ENCODE data around the gene RFXANK. TPM values are rescaled to one million over a fixed set of nuclear protein-coding genes. Genes with fewer than 3 reads are reported as not detected.

Gene RFXANK
- total RNA-seq, 2 experiments from 2014 or later = 105 to 114 TPM

DNA sequence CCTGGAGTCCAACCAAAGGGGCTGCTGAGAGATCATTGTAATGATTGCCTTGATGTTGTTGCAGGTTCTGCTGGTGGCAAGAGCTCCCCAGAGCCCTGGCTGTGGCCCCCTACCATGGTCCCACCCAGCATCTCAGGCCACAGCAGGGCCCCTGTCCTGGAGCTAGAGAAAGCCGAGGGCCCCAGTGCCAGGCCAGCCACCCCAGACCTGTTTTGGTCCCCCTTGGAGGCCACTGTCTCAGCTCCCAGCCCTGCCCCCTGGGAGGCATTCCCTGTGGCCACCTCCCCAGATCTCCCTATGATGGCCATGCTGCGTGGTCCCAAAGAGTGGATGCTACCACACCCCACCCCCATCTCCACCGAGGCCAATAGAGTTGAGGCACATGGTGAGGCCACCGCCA is 35.2 kb downstream of the RFXANK start:
- H3K4me2 ChIP-seq (ENCODE audit: low read length) = no peak overlapping the region
- TF ChIP-seq EZH2phosphoT487 (IDR thresholded peaks at IDR 0.05; ENCODE audit: borderline replicate concordance, low read depth, low read length) = no peak
- TF ChIP-seq, protein P1, sequence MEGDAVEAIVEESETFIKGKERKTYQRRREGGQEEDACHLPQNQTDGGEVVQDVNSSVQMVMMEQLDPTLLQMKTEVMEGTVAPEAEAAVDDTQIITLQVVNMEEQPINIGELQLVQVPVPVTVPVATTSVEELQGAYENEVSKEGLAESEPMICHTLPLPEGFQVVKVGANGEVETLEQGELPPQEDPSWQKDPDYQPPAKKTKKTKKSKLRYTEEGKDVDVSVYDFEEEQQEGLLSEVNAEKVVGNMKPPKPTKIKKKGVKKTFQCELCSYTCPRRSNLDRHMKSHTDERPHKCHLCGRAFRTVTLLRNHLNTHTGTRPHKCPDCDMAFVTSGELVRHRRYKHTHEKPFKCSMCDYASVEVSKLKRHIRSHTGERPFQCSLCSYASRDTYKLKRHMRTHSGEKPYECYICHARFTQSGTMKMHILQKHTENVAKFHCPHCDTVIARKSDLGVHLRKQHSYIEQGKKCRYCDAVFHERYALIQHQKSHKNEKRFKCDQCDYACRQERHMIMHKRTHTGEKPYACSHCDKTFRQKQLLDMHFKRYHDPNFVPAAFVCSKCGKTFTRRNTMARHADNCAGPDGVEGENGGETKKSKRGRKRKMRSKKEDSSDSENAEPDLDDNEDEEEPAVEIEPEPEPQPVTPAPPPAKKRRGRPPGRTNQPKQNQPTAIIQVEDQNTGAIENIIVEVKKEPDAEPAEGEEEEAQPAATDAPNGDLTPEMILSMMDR (conservative IDR thresholded peaks at IDR 0.05; ENCODE audit: low read length) = no peak
- H3K4me3 ChIP-seq (ENCODE audit: low read depth, low read length, poor library complexity, severe bottlenecking) = no peak overlapping the region
- ChIA-PET POLR2A (no interaction called here), CTCF (ENCODE audit: unreplicated experiment) (no interaction called here)
- no peaks in the 10 kb centered on the region for H3K4me1 ChIP-seq (ENCODE audit: insufficient read depth, low read length, poor library complexity, severe bottlenecking)
- no peak overlapping the region for H2AFZ ChIP-seq (ENCODE audit: low read length)
- intact Hi-C loops (cut with micrococcal nuclease; ENCODE audit: unreplicated experiment) = no loop called here
- H4K20me1 ChIP-seq (ENCODE audit: insufficient read depth, low read length) = no peaks in the 10 kb centered on the region
- H3K9me2 ChIP-seq (ENCODE audit: insufficient read depth, low read length) = no peaks in the 10 kb centered on the region
- H3K36me3 ChIP-seq (ENCODE audit: insufficient read depth, low read length) = no peaks in the 10 kb centered on the region
- DNase-seq (ENCODE audit: low spot score) = no peak
- no peaks in the 10 kb centered on the region for H3K79me2 ChIP-seq (ENCODE audit: insufficient read depth, low read depth, low read length)
- no peaks in the 10 kb centered on the region for H3K9me3 ChIP-seq (ENCODE audit: low read length)
- no peak overlapping the region for H3K27ac ChIP-seq (ENCODE audit: low read depth, low read length, poor library complexity, severe bottlenecking)
- no TSS peak for BruUV-seq (replicated peaks)

DNA sequence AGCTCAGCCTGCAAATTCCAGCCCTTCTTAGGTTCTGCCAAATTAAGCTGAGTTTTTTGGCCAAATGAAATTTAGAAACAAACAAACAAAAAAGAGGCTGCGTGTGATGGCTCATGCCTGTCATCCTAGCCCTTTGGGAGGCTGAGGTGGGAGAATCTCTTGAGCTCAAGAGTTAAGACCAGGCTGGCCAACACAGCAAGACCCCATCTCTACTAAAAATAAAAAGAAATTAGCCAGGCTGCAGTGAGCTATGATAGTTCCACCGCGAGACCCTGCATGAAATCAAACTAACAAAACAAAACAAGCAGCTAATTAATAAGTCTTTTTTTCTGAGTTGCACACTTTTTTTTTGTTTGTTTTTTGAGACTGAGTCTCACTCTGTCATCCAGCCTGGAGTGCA is 37.6 kb downstream of the RFXANK start:
- ChIA-PET POLR2A (interaction anchor here (0.6 kb wide), 1 partner anchor 15 kb away, joined by 5 read pairs; no protein-coding TSS in a partner anchor), CTCF (ENCODE audit: unreplicated experiment) (no interaction called here)
- no TSS peak for BruUV-seq (replicated peaks)
- Histone ChIP-seq H2AFZ (ENCODE audit: low read length) (no peak overlapping the region), H4K20me1 (ENCODE audit: insufficient read depth, low read length) (no peaks in the 10 kb centered on the region), H3K9me2 (ENCODE audit: insufficient read depth, low read length) (no peaks in the 10 kb centered on the region), H3K36me3 (ENCODE audit: insufficient read depth, low read length) (no peaks in the 10 kb centered on the region), H3K4me1 (ENCODE audit: insufficient read depth, low read length, poor library complexity, severe bottlenecking) (no peaks in the 10 kb centered on the region), H3K79me2 (ENCODE audit: insufficient read depth, low read depth, low read length) (no peaks in the 10 kb centered on the region), H3K4me3 (ENCODE audit: low read depth, low read length, poor library complexity, severe bottlenecking) (no peak overlapping the region), H3K9me3 (ENCODE audit: low read length) (peaks cover 5% of the 10 kb centered on the region; the same call in 1 of the 2 replicates), H3K27ac (ENCODE audit: low read depth, low read length, poor library complexity, severe bottlenecking) (no peak overlapping the region), H3K4me2 (ENCODE audit: low read length) (no peak overlapping the region)
- no peak for TF ChIP-seq EZH2phosphoT487 (IDR thresholded peaks at IDR 0.05; ENCODE audit: borderline replicate concordance, low read depth, low read length)
- TF ChIP-seq, protein P1 (conservative IDR thresholded peaks at IDR 0.05; ENCODE audit: low read length) = no peak
- DNase-seq (ENCODE audit: low spot score) = no peak
- intact Hi-C loops (cut with micrococcal nuclease; ENCODE audit: unreplicated experiment) = no loop called here

DNA sequence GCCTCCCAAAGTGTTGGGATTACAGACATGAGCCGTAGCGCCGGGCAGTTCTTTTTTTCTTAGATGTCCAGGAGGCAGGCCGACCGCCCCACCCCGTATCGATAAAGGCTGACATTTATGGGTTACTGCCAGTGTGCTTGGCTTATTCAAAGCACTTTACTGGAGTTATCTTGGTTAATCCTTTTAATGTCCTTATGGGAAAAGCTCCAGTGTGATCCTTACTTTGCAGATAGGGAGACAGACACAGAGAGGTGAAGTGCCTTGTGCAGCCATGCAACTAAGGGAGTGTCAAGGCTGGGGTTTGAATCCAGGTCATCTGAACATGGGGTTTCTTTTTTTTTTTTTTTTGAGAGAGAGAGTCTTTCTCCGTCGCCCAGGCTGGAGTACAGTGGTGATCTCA is 38.9 kb downstream of the RFXANK start:
- H3K9me2 ChIP-seq (ENCODE audit: insufficient read depth, low read length) = no peaks in the 10 kb centered on the region
- no peaks in the 10 kb centered on the region for H3K4me1 ChIP-seq (ENCODE audit: insufficient read depth, low read length, poor library complexity, severe bottlenecking)
- intact Hi-C loops (cut with micrococcal nuclease; ENCODE audit: unreplicated experiment) = no loop called here
- TF ChIP-seq EZH2phosphoT487 (IDR thresholded peaks at IDR 0.05; ENCODE audit: borderline replicate concordance, low read depth, low read length) = no peak
- TF ChIP-seq, protein P1 (conservative IDR thresholded peaks at IDR 0.05; ENCODE audit: low read length) = no peak
- no peaks in the 10 kb centered on the region for H3K79me2 ChIP-seq (ENCODE audit: insufficient read depth, low read depth, low read length)
- H2AFZ ChIP-seq (ENCODE audit: low read length) = no peak overlapping the region
- no TSS peak for BruUV-seq (replicated peaks)
- peaks cover 9% of the 10 kb centered on the region; the same call in 1 of the 2 replicates for H3K9me3 ChIP-seq (ENCODE audit: low read length)
- DNase-seq (ENCODE audit: low spot score) = no peak
- H3K27ac ChIP-seq (ENCODE audit: low read depth, low read length, poor library complexity, severe bottlenecking) = no peak overlapping the region
- H4K20me1 ChIP-seq (ENCODE audit: insufficient read depth, low read length) = no peaks in the 10 kb centered on the region
- no peaks in the 10 kb centered on the region for H3K36me3 ChIP-seq (ENCODE audit: insufficient read depth, low read length)
- H3K4me2 ChIP-seq (ENCODE audit: low read length) = no peak overlapping the region
- no peak overlapping the region for H3K4me3 ChIP-seq (ENCODE audit: low read depth, low read length, poor library complexity, severe bottlenecking)
- ChIA-PET CTCF (ENCODE audit: unreplicated experiment) (no interaction called here), POLR2A (interaction anchor here (0.5 to 0.7 kb wide), 2 partner anchors 23 to 142 kb away, joined by 4 to 5 read pairs; no protein-coding TSS in a partner anchor)
